SJCRH30 (cell line): ENCODE measurements around the gene MTHFD2. TPM values are rescaled to one million over a fixed set of nuclear protein-coding genes. Genes with fewer than 3 reads are reported as not detected.
"Not testable (repeated sequence)": the region's sequence is repeated elsewhere in the genome, so short reads cannot be mapped to it uniquely, and the experiment has no call there.

Source experiments
- DNase-seq, 2 experiments: peaks; one replicate each; pipeline ENCODE4 v3.0.0-alpha.2; 2015 to 2020
- H3K27ac ChIP-seq: fragments of 250-450 bp; sonication (Bioruptor Pico); 2 replicates; pipeline ENCODE4 v1.5.1; 2020; ENCODE audit warnings: mild to moderate bottlenecking, moderate library complexity
- H3K27me3 ChIP-seq: fragments of 250-450 bp; sonication (Bioruptor Pico); 2 replicates; pipeline ENCODE4 v1.5.1; 2020; ENCODE audit warnings: mild to moderate bottlenecking, moderate library complexity
- H3K36me3 ChIP-seq: fragments of 250-450 bp; sonication (Bioruptor Pico); 2 replicates; pipeline ENCODE4 v1.5.1; 2020; ENCODE audit warnings: mild to moderate bottlenecking, moderate library complexity
- H3K4me1 ChIP-seq: fragments of 250-450 bp; sonication (Bioruptor Pico); 2 replicates; pipeline ENCODE4 v1.5.1; 2020; ENCODE audit warnings: mild to moderate bottlenecking, moderate library complexity
- H3K4me3 ChIP-seq: fragments of 250-450 bp; sonication (Bioruptor Pico); 2 replicates; pipeline ENCODE4 v1.5.1; 2020; ENCODE audit warnings: mild to moderate bottlenecking, moderate library complexity
- H3K9me3 ChIP-seq: fragments of 250-450 bp; sonication (Bioruptor Pico); replicated peaks from 2 replicates; pipeline ENCODE4 v1.5.1; 2020; ENCODE audit warnings: mild to moderate bottlenecking, moderate library complexity
- total RNA-seq: library from RNA; depleted of rRNA; stranded (reverse); fragments of >200 nt; shearing (Covaris generic); gene quantifications from 2 replicates; pipeline ENCODE4 v1.2.3, GENCODE V29; 2014

MTHFD2 gene
- total RNA-seq, 1 experiment from 2014 or later, result 236 TPM

DNA sequence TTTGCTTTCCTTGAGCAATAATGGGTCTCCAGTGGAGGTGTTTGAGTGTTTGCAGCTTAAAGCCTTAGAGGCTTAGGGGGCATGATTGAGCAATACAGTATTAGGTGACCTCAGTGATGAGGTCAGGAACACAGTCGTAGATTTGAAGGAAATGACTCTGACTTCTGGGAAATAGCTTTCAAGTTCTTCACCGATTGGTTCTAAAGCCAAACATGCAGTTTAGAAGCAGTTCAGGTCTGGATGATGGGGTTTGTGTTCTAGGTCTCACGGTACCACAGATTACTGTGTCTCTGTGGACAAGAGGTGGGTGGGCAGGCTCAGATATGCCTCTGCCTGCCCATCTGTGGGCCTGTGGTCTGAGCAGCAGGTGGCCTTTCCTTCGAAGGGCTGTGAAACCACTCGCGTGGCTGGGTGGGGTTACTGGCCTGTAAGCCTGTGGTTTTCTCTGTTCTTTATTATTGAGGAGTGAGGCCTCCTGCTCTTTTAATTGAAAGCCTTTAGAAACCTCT, 7.8 kb downstream of the MTHFD2 start:
- no peaks in the 10 kb centered on the region for H3K9me3 ChIP-seq
- peaks cover 57% of the 10 kb centered on the region for H3K36me3 ChIP-seq

GRCh38 chr2:74212702-74213410, 14.4 kb downstream of the MTHFD2 start:
- Histone ChIP-seq H3K27me3 (no peaks in the 10 kb centered on the region), H3K4me3 (no peak overlapping the region), H3K4me1 (no peaks in the 10 kb centered on the region), H3K27ac (no peak overlapping the region), H3K9me3 (no peaks in the 10 kb centered on the region), H3K36me3 (peaks cover 85% of the 10 kb centered on the region)
- no peak for DNase-seq

More for the DNA sequence above, 7.8 kb downstream of the MTHFD2 start:
- Histone ChIP-seq H3K4me3 (no peak overlapping the region), H3K27ac (no peak overlapping the region), H3K27me3 (no peaks in the 10 kb centered on the region), H3K4me1 (peaks cover 19% of the 10 kb centered on the region)
- peak; percentile 63 to 73 for DNase-seq

GRCh38 chr2:74215771-74216170, 17.4 kb downstream of the MTHFD2 start:
- H3K27me3 ChIP-seq, DNase-seq, H3K9me3 ChIP-seq, H3K27ac ChIP-seq, H3K4me3 ChIP-seq, H3K4me1 ChIP-seq: not testable (repeated sequence)
- peaks cover 60% of the 10 kb centered on the region for H3K36me3 ChIP-seq

- Histone ChIP-seq H3K27ac (no peak overlapping the region), H3K4me3 (no peak overlapping the region), H3K27me3 (no peaks in the 10 kb centered on the region), H3K4me1 (no peaks in the 10 kb centered on the region), H3K9me3 (no peaks in the 10 kb centered on the region), H3K36me3 (peaks cover 52% of the 10 kb centered on the region)
- no peak for DNase-seq
Observed at GRCh38 chr2:74216642-74217041, 18.2 kb downstream of the MTHFD2 start.

GRCh38 chr2:74219846-74220486, 21.6 kb downstream of the MTHFD2 start:
- H3K9me3 ChIP-seq, result no peaks in the 10 kb centered on the region
- H3K36me3 ChIP-seq, result peaks cover 24% of the 10 kb centered on the region
- no peak overlapping the region for H3K4me3 ChIP-seq
- no peak overlapping the region for H3K27ac ChIP-seq
- no peak for DNase-seq
- H3K27me3 ChIP-seq, result no peaks in the 10 kb centered on the region
- no peaks in the 10 kb centered on the region for H3K4me1 ChIP-seq

GRCh38 chr2:74221091-74221490, 22.7 kb downstream of the MTHFD2 start:
- H3K4me3 ChIP-seq, result no peak overlapping the region
- no peaks in the 10 kb centered on the region for H3K27me3 ChIP-seq
- DNase-seq, result no peak
- no peaks in the 10 kb centered on the region for H3K4me1 ChIP-seq
- no peaks in the 10 kb centered on the region for H3K9me3 ChIP-seq
- no peak overlapping the region for H3K27ac ChIP-seq
- H3K36me3 ChIP-seq, result peaks cover 17% of the 10 kb centered on the region

GRCh38 chr2:74221604-74222299, 23.3 kb downstream of the MTHFD2 start:
- DNase-seq, result peak in 1 of 2 experiments; percentile 20
- no peak overlapping the region for H3K27ac ChIP-seq
- no peak overlapping the region for H3K4me3 ChIP-seq
- H3K9me3 ChIP-seq, result no peaks in the 10 kb centered on the region
- H3K27me3 ChIP-seq, result no peaks in the 10 kb centered on the region
- peaks cover 10% of the 10 kb centered on the region for H3K36me3 ChIP-seq
- no peaks in the 10 kb centered on the region for H3K4me1 ChIP-seq

DNA sequence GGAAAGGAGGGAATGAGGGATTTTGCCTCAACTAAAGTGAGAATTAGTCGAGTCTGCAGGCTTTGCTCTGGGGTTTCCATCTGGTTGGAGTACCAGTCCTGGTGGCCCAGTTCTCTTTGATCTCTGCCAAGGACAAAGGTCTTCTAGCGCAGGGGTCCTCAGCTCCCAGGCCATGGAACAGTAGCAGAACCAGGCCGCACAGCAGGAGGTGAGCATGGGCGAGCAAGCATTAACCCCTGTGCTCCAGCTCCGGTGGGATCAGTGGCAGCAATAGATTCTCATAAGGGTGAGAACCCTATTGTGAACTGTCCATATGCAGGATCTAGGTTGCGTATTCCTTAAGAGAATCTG, 23.9 kb downstream of the MTHFD2 start:
- DNase-seq, result no peak
- H3K27ac ChIP-seq, result no peak overlapping the region

DNA sequence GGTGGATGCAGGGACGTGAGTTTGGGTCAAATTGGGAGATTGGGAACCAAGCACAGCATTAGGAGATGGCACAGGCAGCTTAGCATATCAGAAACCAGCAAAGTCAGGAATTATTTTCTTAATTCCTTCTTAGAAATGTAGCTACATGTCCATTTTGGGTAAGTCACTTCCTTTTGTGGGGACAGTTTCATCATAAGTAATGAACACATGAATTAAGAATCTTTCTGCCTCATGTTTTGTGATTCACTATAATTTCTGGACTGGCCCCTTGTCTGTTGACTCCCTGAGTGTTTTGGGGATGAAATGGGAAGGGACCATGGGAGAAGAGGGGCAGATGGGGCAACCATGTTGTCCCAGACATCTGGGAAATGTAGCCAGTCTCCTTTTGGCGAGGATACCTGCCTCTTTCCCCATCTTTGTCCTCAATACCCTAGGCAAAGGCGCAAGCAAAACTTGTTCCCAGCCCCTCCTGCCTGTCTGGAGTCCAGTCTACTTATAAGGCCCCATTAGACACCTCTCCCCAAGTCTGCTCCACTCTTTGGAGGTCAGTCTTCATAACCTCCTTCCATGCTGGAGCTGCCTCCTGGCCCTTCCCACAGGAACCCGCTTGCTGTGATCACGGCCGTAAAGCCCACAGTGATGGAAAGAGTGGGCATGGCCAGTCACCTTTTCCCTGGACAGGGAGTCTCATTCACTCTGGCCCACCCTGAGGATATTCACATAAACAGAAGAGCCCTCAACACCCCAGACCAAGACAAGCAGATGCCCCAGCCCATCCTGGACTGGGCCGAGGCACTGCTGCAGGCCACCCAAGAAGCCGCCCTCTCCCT, 25.7 kb downstream of the MTHFD2 start:
- H3K4me3 ChIP-seq, result no peak overlapping the region
- H3K27ac ChIP-seq, result no peak overlapping the region
- no peaks in the 10 kb centered on the region; the same call in 1 of the 2 replicates for H3K36me3 ChIP-seq
- H3K9me3 ChIP-seq, result no peaks in the 10 kb centered on the region
- no peak for DNase-seq
- H3K27me3 ChIP-seq, result no peaks in the 10 kb centered on the region
- H3K4me1 ChIP-seq, result no peaks in the 10 kb centered on the region

More for the DNA sequence above, 23.9 kb downstream of the MTHFD2 start:
- Histone ChIP-seq H3K36me3 (peaks cover 7% of the 10 kb centered on the region; the same call in 1 of the 2 replicates), H3K4me3 (no peak overlapping the region), H3K9me3 (no peaks in the 10 kb centered on the region), H3K4me1 (no peaks in the 10 kb centered on the region), H3K27me3 (no peaks in the 10 kb centered on the region)

GRCh38 chr2:74225698-74226459, 27.5 kb downstream of the MTHFD2 start:
- no peak overlapping the region for H3K4me3 ChIP-seq
- DNase-seq, result no peak
- no peaks in the 10 kb centered on the region; the same call in 1 of the 2 replicates for H3K36me3 ChIP-seq
- H3K27ac ChIP-seq, result no peak overlapping the region
- no peaks in the 10 kb centered on the region for H3K9me3 ChIP-seq
- no peaks in the 10 kb centered on the region for H3K4me1 ChIP-seq
- peaks cover 4% of the 10 kb centered on the region; the same call in 1 of the 2 replicates for H3K27me3 ChIP-seq

DNA sequence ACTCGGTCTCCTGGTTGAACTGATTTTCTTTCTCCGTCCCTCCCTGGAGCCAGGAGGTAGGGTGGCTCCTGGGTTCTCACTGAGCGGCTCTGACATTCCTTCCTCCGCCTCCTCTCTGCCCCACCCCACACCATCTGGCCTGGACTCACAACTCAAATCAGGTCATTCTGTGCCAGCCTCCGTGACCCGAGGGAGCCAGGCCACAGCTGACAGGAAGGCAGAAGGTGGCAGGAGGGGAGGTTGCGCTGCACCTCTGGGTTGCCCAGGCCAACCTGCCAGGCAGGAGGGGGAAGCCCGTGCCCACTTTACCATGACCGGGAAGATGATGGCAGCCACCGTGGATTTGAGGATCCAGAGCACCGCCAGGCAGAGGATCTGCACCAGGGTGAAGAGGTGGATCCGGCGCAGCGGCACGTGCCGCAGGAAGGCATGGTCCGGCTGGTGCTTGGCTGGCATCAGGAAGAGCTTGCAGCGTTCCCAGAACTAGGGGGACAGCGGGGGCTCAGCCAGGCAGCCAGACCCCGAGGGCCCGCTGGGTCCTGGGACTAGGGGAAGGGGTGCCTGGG, 28.3 kb downstream of the MTHFD2 start:
- Histone ChIP-seq H3K36me3 (no peaks in the 10 kb centered on the region), H3K4me3 (no peak overlapping the region), H3K4me1 (no peaks in the 10 kb centered on the region), H3K27me3 (peaks cover 7% of the 10 kb centered on the region; the same call in 1 of the 2 replicates), H3K9me3 (no peaks in the 10 kb centered on the region), H3K27ac (no peak overlapping the region)
- DNase-seq, result no peak

DNA sequence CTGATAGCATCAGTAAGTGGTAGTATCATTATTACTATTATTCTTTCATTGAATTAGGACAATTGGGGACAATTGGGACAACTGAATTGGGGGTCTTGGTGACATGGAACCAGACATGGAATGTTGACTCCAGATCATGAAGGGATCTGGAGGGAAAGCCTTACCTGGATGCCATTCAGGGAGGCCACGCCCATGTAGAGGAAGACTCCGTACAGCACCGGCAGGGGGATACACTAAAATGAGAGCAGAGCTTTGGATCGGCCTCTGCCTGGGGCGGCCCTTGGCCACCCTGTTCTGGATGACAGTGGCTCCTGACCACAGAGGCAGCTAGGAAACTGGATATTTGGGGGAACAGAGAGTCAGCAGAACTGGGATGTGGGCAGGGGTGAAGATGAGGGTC, 29.2 kb downstream of the MTHFD2 start:
- DNase-seq, result no peak
- Histone ChIP-seq H3K27ac (no peak overlapping the region), H3K9me3 (no peaks in the 10 kb centered on the region), H3K4me1 (no peaks in the 10 kb centered on the region), H3K36me3 (no peaks in the 10 kb centered on the region), H3K27me3 (peaks cover 8% of the 10 kb centered on the region; the same call in 1 of the 2 replicates), H3K4me3 (no peak overlapping the region)

DNA sequence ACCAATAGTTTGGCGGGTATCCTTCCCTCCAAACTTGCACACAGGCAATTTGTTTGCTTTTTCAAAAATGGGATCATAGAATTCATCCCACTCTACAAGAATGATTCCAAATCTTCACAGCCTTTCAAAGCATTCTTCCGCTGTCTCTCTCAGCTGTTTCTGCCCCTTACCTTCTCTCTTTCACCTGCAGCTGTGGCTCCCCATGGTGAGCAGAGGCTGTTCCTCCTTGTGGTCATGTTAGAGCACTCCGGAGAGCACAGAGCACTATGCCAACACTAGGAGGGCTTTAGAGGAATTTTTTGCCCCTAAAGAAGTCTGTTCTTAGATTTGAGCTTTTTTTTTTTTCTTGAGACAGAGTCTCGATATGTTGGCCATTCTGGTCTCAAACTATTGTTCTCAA, 30.4 kb downstream of the MTHFD2 start:
- no peak for DNase-seq
- Histone ChIP-seq H3K27me3 (peaks cover 8% of the 10 kb centered on the region; the same call in 1 of the 2 replicates), H3K9me3 (no peaks in the 10 kb centered on the region), H3K36me3 (no peaks in the 10 kb centered on the region), H3K4me1 (no peaks in the 10 kb centered on the region), H3K27ac (no peak overlapping the region), H3K4me3 (no peak overlapping the region)
